Measurements from ENCODE around the gene NRXN3.

NRXN3 gene

DNA sequence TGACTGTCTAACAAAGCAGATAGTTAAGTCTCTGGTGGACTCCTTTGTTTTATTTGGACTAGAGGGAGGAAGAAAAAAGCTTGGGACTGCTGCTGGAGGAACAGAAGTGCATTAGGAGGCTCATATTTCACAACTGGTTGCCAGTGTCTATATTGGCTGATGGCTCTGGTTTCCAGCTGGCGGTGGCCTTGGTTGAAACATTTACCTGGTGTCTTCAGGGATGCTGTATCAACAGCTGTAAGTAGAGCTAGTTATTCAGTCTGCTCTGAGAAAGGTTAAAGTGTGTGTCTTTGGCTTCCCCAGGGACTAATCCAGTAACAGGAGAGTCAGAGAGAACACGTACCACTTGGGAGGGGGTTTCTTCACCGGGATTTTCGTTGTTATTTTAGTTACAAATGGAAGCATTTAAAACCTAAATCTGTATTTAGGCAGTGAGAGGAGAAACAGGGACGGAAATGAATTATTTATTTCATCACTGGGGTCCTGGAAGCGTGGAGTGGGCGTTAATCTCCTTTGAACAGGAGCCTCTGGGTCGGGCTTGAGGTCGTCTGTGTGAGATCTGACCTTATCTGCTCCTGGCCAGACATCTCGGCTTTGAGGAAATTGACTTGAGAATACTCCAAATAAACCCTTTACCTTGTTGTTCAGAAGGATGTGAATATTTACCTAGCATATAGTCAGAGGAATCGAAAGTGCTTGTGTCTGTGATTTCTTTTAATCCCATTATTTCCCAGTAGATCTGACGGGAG, 149.9 kb downstream of the NRXN3 start:
- no peak for DNase-seq (ENCODE audit: low read depth in 2 of 2)

DNA sequence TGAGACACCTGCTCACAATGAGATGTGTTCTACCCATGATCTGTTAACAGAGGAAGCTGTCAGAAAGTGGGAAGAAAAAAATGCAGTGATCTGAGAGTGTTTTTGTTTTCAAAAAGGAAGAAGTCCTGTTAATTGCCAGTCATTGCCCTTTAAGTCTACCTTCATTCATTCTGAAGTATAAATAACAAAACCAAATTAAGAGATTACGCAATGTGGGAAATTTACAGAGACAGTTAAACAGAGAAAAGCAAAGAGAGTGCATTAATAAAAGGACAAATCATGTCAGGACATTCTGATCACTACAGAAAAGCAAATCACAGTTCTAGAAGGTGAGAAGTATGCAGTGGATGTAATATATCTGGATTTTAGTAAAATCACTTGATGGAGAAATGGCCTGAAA, 154.2 kb downstream of the NRXN3 start:
- DNase-seq (ENCODE audit: low read depth in 2 of 2), result no peak

DNA sequence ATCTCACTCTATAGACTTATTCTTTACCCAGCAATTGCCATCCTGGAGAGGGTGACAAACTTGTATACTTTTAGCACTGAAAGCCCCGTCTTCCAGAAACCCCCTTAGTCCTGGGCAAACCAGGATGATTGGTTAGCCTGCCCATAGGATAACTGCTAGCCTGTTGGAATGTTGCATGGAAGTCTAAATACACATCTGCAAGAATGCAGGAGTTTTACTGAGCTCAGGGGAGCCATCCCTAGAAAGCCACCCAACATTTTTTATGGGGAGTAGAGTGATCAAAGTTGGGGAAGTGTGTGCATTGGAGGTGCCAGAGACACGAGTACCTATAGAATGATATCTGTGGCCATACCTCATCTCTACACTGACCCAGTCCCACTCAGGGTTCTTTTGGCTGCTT, 155.7 kb downstream of the NRXN3 start:
- DNase-seq (ENCODE audit: low read depth in 2 of 2), result no peak

DNA sequence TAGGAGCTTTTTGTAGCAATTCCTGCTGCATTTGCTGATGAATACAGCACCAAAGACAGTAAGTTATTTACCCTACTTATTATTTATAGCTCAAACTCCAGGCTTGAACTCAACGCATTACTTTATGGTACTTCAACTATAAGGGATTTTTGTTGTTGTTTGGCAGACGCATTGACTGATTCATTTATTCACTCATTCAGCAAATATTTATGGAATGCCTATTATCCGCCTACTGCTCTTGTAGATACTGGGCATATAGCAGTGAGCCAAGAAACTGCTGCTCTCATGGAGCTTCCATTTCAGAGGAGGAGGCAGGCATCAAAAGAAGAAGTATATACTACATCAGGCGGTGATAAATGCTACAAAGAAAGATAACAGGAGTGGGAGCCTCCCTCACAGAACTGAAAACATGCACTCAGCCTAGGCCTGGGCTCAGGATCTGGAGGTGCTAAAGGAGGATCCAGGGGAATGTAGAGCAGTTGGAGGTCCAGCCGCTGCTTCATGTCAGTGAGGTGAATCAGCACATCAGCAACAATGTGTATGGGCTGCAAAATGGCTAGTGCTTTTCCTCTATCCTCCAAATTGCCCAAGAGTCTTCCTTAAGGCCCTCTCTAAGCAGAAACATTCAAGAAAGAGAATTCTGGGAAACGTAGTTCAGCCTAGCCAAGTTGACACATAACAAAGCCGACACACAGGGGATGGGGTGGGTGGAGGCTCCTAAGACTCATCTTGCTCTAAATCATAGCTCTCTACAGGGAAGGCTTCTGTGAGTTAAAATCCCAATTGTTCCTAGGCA, 157.5 kb downstream of the NRXN3 start:
- DNase-seq (ENCODE audit: low read depth in 2 of 2), result no peak

DNA sequence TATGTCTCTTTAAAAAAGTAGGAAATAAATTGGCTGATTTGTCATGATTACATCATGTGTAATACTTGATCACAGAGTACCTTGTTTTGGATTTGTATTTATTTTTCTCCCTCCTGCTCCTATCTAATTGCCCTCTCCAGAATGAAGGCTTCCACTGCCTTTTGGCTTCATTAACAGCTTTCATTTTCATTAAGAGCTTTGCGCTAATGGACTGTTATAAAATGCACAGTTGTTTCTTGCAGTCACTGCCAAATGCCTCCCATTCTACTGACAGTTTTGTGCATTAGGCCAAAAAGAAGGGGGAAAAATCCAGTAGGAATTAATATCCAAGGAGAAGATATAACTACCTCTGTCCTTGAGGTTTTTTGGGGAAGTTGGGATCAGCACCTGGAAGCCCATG, 159.2 kb downstream of the NRXN3 start:
- DNase-seq (ENCODE audit: low read depth in 2 of 2), result no peak

DNA sequence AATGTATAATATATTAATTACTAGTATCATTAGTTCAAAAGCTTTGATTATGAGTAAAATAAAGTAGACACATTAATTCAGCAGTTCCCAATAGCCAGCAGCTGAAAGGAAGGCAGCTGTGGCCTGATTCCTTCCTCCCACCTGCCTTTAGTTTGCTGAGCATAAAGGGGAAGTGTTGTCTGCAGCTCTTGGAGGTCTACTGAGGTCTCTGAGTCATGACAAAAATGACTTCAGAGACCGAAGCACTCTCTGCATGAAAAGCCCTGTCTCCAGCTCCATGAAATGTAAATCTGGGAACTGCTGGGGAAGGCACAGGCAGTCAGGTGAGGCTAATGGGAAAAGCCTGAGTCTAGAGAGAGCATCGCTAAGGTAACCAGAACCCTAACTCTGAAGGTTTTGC, 165.4 kb downstream of the NRXN3 start:
- DNase-seq (ENCODE audit: low read depth in 2 of 2), result no peak

DNA sequence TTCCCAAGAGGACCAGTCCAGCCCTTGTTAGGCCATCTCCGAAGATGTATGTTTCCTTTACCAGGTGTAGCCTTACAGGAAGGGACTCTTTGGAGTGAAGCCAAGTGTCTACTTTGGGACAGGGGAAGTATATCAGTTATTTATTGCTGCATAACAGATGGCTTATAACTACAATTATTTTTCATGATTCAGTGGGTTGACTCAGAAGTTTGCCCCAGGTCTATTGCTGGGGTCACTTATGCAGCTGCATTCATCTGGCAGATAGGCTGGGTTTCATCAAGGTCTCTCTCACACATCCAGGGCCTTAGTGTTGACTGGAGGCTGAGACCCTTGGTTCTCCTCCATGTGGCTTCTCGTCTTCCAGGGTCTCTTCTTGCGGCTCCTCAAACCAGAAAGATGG, 170.1 kb downstream of the NRXN3 start:
- no peak for DNase-seq (ENCODE audit: low read depth in 2 of 2)

DNA sequence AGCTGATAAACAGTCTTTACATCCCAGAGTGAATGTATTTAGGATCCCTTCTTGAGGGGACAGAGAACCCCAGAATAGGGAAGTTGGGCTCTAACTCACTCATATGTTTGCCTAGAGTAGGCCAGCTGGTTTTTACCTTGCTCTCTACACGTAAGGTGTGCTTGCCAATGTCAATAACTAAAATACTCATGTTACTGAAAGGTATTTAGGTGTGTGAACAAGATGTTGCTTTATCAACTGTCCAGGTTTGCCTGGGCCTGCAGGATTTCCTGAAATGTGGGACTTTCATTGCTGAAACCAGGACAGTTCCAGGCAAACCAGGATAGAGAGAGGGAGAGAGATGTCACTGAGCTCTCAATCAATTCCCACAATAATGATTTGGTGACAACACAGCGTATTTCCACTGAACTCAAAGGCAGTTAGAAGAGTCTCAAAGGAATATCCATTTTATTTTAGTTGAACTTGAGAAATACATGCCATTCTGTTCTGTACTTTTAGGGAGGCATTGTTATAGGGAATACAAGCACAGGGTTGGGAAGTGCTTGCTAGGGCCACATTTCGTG, 171.7 kb downstream of the NRXN3 start:
- no peak for DNase-seq (ENCODE audit: low read depth in 2 of 2)

DNA sequence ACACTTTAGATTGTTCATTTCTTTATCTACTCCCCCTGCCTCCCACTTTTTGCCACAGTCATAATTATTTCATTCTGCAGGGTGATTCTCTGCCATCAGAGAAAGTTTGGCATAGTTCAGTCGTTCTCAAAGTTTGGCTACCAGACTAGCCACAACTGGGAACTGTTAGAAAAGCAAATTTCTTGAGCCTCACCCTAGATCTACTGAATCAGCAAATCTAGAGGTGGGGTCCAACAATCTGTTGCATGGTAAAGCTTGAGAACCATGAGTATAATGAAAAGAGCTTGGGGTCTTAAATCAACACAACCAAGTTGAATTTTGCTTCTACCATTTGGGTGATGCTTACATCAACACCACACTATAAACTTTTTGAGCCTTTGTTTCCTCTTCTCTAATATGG, 172.7 kb downstream of the NRXN3 start:
- no peak for DNase-seq (ENCODE audit: low read depth in 2 of 2)

DNA sequence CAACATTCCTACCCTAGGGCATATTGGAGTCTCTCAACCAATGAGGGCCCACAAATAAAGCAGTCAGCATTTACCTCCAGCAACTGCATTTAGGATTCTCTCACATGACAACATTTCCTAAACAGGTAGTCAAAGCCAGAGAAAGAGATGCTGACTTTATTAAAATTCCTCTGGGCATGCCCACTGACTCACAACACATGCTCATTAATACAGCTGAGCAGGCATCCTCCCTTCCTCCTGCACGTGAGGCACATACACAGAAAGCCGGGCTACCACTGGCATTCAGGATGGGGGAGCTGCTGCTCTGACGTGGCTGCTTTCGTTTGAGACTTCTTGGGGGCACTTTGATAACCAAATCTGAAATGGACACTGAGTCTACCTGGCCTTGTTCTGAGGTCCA, 174.1 kb downstream of the NRXN3 start:
- DNase-seq (ENCODE audit: low read depth in 2 of 2), result no peak

DNA sequence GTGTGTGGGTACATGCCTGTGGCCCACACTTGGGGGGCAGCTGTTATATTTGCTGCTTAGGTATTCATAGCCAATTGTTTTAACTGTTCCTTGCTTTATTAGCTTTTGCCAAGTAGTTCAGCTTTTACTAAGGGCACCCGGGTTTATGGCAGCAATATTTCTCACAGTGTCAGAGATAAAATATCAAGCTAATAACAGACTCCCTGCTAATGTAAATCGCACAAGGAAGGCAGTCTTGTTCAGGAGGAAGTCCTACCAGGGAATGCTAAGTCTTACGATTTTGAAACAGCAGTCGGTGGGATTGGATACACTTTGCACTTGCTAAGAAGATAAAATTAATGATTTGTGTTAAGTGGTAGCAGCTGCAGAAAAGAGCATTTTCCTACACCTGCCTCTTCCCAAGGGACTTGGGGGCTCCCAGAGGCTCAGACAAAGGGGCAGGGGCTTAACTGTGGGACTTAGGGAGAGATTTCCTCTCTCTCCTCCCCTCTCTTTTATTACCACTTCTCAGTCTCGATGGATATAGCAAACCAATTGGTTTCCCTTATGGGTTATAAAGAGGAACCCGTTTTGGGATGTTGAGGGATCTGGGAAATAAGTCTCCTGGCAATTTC, 175.1 kb downstream of the NRXN3 start:
- no peak for DNase-seq (ENCODE audit: low read depth in 2 of 2)

DNA sequence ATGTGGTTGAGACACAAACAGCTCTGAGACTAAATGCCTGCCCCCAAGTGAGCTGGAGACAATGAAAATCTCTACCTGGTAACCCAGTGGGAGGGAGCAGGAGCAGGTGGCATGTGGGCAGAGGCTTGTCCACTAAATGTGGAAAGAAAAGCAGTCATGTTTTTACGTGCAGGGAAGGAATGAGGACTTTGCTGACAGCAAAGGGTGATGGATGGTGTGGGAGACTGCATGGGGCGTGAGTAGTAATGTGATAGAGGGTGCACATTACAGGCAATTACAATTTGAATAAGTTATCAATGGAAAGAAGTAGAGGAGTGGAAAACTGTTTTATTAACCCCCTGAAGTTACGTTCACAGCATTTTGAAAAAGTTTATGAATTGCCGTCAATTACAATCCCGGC, 176.6 kb downstream of the NRXN3 start:
- DNase-seq (ENCODE audit: low read depth in 2 of 2), result no peak

DNA sequence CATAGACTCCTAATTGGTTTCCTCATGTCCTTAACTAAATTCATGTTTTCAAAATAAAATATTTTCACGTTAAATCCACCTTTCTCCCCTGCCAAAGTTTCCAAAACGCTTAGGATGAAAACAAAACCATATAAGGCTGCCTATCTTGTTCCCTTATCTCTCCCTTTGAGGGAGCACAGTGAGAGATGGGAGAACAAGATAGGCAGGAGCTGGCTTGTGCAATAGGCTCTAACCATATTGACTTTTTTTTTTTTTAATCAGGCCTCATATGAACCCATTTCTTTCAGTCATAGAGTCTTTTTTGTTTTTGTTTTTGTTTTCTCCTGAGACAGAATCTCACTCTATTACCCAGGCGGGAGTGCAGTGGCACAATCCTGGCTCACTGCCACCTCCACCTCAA, 184.9 kb downstream of the NRXN3 start:
- no peak for DNase-seq (ENCODE audit: low read depth in 2 of 2)

DNA sequence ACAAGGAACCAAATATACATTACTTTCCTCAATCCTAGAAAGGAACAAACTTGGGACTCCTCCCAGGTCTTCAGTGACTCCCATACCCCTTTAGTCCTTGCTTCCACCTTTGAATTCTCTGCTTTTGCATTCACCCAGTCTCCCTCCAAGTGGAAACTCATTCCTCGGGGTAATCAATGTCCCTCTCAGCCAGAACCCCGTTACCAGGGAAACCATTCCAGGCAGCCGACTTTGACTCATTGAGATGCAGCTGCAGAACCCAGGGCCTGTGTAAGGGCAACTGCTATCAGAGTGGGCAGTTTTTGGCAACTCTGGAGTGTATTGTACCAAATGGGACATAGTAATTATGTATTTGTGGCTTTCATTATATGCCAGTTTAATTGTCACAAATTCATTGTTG, 186.2 kb downstream of the NRXN3 start:
- DNase-seq (ENCODE audit: low read depth in 2 of 2), result no peak

DNA sequence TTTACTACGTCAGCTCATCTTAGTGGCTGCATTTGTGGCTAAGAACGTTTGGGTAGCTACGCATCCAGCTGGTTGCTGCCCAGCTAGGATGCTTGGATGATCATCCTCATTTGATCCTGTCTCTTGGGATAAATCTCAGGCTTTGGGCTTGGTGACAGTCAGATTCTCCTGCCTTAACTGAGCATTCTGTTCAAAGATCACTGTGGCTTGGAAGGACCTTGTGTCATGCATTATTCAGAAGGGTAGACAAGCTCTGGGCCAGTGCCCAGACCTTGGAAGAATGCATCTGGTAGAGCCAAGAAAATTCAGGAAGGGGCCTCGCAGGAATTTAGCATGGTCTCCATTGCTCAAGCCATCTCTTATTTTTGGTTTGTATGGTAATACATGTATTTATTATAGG, 188.4 kb downstream of the NRXN3 start:
- no peak for DNase-seq (ENCODE audit: low read depth in 2 of 2)

DNA sequence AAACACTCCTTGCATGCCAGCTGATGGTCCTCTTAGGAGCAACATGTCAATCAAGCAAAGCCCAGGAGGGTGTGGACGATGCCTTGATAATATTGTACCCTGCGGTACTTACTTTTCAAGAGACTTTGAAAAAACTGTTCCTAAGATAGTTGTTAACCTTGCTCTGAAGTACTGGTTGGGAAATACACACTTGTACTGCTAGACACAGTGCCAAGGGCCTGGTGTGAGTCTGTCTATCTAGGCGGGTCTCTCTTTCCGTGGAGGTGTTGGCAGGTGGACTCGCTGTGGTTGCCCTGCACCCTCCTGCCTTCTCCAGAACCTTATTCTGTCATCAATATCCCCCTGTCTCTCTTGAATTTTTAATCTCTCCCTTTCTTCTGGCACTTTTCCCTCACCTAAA, 189.4 kb downstream of the NRXN3 start:
- no peak for DNase-seq (ENCODE audit: low read depth in 2 of 2)

DNA sequence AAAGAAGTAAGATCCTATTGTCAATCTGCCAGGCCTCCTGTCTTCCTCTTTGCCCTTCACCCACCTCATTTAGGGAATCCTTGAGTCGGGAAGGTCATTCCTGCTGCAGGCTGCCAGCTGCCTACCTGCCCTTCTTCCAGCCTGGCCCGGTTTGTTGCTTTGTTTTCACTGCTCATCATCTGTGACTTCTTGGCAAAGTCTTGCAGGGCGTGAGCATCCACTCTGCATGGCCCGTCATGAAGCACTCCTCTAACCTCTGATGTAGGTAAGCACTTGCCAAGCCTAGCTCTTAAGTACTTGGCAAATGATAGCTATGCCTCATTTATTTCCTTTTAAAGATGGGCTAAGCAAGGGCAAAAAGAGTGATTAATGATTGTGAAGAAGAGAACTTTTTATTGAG, 192.8 kb downstream of the NRXN3 start:
- no peak for DNase-seq (ENCODE audit: low read depth in 2 of 2)

DNA sequence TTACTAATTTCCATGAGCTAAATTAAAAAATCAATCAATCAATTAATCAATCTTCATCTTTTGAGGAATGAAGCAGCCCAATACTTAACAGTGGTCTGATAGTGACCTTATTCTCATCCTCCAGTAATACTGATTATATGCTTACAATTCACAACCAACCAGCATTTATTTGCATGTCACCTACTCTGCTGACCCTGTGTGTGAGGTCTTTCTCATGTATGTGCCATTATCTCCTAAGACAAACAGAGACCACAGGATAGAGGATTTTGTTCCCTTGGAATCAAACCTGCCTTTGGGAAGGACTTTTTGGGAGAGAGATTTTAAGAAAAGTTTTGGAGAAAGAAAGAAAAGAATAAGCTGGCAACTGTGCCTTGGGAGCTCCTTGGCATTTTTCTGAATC, 197.2 kb downstream of the NRXN3 start:
- no peak for DNase-seq (ENCODE audit: low read depth in 2 of 2)

DNA sequence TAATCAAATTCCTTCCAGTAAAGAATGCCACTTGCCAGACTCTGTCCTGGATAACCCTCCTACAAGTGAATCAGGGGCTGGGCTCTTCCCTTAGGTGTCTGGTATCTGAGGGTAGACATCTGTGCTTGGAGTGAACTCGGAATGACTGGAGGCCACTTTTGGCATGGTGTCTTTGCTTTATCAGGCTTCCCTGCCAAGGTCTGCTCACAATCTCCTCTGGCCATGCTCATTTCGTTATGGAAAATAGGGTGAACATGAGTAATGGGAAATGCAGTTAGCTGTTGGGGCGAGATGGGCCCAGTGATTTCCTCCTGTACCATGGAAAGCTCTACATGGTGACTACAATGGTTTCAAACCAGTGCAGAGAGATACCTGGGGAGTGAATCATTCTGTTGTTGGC, 212.9 kb downstream of the NRXN3 start:
- no peak for DNase-seq (ENCODE audit: low read depth in 2 of 2)

DNA sequence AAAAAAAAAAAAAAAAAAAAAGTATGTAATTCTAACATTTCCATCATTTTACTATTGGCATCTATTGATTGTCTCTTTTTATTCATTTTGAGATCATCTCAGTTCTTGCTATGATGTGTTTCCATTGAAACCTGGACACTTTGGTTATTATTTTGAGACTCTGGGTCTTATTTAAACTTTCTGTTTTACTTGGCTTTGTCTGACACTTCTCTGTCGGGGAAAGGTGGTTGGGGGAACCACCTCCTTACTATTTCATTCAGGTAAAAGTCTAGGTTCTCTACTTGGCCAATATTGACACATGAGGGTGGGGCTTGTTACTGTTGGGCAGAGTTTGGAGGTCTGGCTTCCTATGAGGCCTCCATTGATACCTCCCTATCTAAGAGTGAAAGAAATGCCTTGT, 228.0 kb downstream of the NRXN3 start:
- DNase-seq (ENCODE audit: low read depth in 2 of 2), result no peak

DNA sequence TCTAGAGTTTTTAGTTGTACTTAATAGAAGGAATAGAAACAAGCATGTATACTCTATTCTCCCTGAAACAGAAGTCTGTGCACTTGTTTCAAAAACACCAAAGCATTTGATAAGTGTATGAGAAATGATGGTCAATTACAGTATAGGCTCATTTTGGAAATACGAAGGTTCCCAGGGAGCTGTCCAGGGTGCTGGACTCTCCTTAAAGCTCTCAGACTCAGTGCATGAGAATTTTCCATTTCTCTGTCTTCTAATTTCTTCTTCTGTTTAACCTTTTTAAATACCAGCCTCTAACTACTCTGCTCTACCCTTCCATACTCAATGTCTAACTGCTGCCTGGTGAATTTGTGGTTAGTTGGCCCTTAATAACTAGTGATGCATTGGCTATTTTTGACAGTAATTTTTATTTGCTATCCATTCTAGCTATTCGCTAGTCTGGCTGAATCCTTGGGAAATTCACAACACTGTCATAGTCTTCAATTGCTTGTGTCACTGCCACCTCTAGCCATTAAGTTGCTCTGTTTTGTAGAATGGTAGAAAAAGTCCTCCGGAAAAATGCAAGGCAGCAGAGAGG, 229.2 kb downstream of the NRXN3 start:
- DNase-seq (ENCODE audit: low read depth in 2 of 2), result peak in 1 of 2 donors; percentile 4

DNA sequence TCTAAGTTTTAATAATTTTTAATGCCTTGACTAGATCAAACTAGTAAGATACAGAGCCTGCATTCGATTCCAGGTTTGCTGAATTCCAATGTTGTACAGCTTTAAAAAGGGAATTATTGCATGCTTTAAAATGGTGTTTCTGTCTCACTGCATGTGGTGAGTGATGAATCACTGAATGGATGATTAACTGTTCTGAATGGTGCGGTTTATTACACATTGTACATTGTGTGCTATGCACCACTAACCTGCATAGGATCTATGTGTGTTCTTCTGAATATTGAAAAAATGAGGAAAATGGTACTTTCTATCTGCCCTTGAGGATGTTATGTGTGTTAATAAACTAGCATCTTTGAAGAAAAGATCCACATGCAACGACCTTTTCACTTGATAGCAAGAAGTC, 231.7 kb downstream of the NRXN3 start:
- DNase-seq (ENCODE audit: low read depth in 2 of 2), result no peak
